HG02642 (cell line): ENCODE data around the gene BAZ2B.
"Not testable (repeated sequence)": the region's sequence is repeated elsewhere in the genome, so short reads cannot be mapped to it uniquely, and the experiment has no call there.

Experiments used
- ATAC-seq: cut with Tn5 transposase; IDR thresholded peaks from one replicate; pipeline ENCODE4 v1.9.1; 2021; ENCODE audit warnings: mild to moderate bottlenecking; ENCODE audit not compliant: unreplicated experiment, poor library complexity

Gene BAZ2B

GRCh38 chr2:159442159-159442852 is 174.0 kb downstream of the BAZ2B start:
- ATAC-seq, result no peak

- no peak for ATAC-seq
Observed at GRCh38 chr2:159441182-159441581, 175.2 kb downstream of the BAZ2B start.

- ATAC-seq, result no peak
Observed at GRCh38 chr2:159439421-159439820, 176.9 kb downstream of the BAZ2B start.

- ATAC-seq, result no peak
Observed at GRCh38 chr2:159438720-159439353, 177.5 kb downstream of the BAZ2B start.

GRCh38 chr2:159438284-159438683 is 178.1 kb downstream of the BAZ2B start:
- ATAC-seq, result no peak

GRCh38 chr2:159432610-159433009 is 183.7 kb downstream of the BAZ2B start:
- ATAC-seq, result no peak

GRCh38 chr2:159427048-159427447 is 189.3 kb downstream of the BAZ2B start:
- ATAC-seq, result no peak

GRCh38 chr2:159419403-159419802 is 196.9 kb downstream of the BAZ2B start:
- no peak for ATAC-seq

GRCh38 chr2:159411460-159411859 is 204.9 kb downstream of the BAZ2B start:
- ATAC-seq, result no peak

GRCh38 chr2:159410276-159410675 is 206.1 kb downstream of the BAZ2B start:
- ATAC-seq, result no peak

GRCh38 chr2:159409116-159409800 is 207.1 kb downstream of the BAZ2B start:
- ATAC-seq, result no peak

GRCh38 chr2:159402790-159403189 is 213.6 kb downstream of the BAZ2B start:
- ATAC-seq, result no peak

GRCh38 chr2:159402160-159402559 is 214.2 kb downstream of the BAZ2B start:
- not testable (repeated sequence) for ATAC-seq

- ATAC-seq, result no peak
Observed at GRCh38 chr2:159399716-159400415, 216.5 kb downstream of the BAZ2B start.

GRCh38 chr2:159396799-159397198 is 219.5 kb downstream of the BAZ2B start:
- ATAC-seq, result no peak

GRCh38 chr2:159382447-159383028 is 233.8 kb downstream of the BAZ2B start:
- no peak for ATAC-seq

GRCh38 chr2:159381574-159381973 is 234.8 kb downstream of the BAZ2B start:
- peak; percentile 72 for ATAC-seq

- no peak for ATAC-seq
Observed at GRCh38 chr2:159380685-159381239, 235.6 kb downstream of the BAZ2B start.

- no peak for ATAC-seq
Observed at GRCh38 chr2:159379181-159379580, 237.2 kb downstream of the BAZ2B start.

GRCh38 chr2:159375241-159375640 is 241.1 kb downstream of the BAZ2B start:
- ATAC-seq, result no peak
